OCI-LY7 (cell line): ENCODE results near the gene HELT. TPM values are rescaled to one million over a fixed set of nuclear protein-coding genes. Genes with fewer than 3 reads are reported as not detected.
A peak's percentile ranks its signal among the peaks of the same experiment; 100 is the strongest.

Experiments
- BruUV-seq: library from RNA; stranded (reverse); fragments of 400-500 nt; replicated peaks from 2 replicates; lab custom pipeline; 2021; lab: Mats Ljungman, UMichigan
- CTCF ChIA-PET: fragments of 300-600 bp; sonication (Branson Sonifier 250); formaldehyde crosslinking; loops from one replicate; lab custom pipeline; 2022; ENCODE audit warnings: antibody characterized with exemption; ENCODE audit not compliant: unreplicated experiment; lab: Charles Lee
- POLR2A ChIA-PET: fragments of 300-600 bp; sonication (Branson Sonifier 250); formaldehyde crosslinking; loops from one replicate; lab custom pipeline; 2022; ENCODE audit warnings: antibody characterized with exemption; lab: Charles Lee
- DNase-seq: peaks from one replicate; pipeline ENCODE4 v3.0.0-alpha.2; 2015; ENCODE audit warnings: low spot score
- H2AFZ ChIP-seq: fragments of 200-600 bp; sonication (generic), shearing (Covaris generic); 2 replicates; pipeline ENCODE4 v1.6.1; 2014; ENCODE audit warnings: mild to moderate bottlenecking, antibody characterized with exemption, low read length, moderate library complexity
- H3K27ac ChIP-seq: fragments of 200-600 bp; sonication (generic); 2 replicates; pipeline ENCODE4 v1.5.1; 2014; ENCODE audit warnings: mixed run types, low read depth, mild to moderate bottlenecking, moderate library complexity, low read length, inconsistent platforms; ENCODE audit not compliant: poor library complexity, severe bottlenecking
- H3K36me3 ChIP-seq: fragments of 200-600 bp; sonication (generic); 2 replicates; pipeline ENCODE4 v1.6.1; 2014; ENCODE audit warnings: mild to moderate bottlenecking, antibody characterized with exemption, low read length, moderate library complexity, mixed read lengths; ENCODE audit not compliant: insufficient read depth
- H3K4me1 ChIP-seq: fragments of 200-600 bp; sonication (generic); 2 replicates; pipeline ENCODE4 v1.5.1; 2014; ENCODE audit warnings: mild to moderate bottlenecking, low read length; ENCODE audit not compliant: insufficient read depth, poor library complexity, severe bottlenecking
- H3K4me2 ChIP-seq: fragments of 200-600 bp; sonication (generic); 2 replicates; pipeline ENCODE4 v1.6.1; 2014; ENCODE audit warnings: mild to moderate bottlenecking, low read length
- H3K4me3 ChIP-seq: fragments of 200-600 bp; sonication (generic); 2 replicates; pipeline ENCODE4 v1.5.1; 2014; ENCODE audit warnings: mild to moderate bottlenecking, low read depth, low read length; ENCODE audit not compliant: poor library complexity, severe bottlenecking
- H3K79me2 ChIP-seq: fragments of 200-600 bp; sonication (generic); 2 replicates; pipeline ENCODE4 v1.6.1; 2016; ENCODE audit warnings: low read depth, mild to moderate bottlenecking, low read length, moderate library complexity, mixed read lengths; ENCODE audit not compliant: insufficient read depth
- H3K9me2 ChIP-seq: fragments of 200-600 bp; sonication (generic); 2 replicates; pipeline ENCODE4 v1.6.1; 2016; ENCODE audit warnings: mild to moderate bottlenecking, low read length, mixed read lengths; ENCODE audit not compliant: insufficient read depth
- H3K9me3 ChIP-seq: fragments of 200-600 bp; sonication (generic); 2 replicates; pipeline ENCODE4 v1.6.1; 2014; ENCODE audit warnings: mild to moderate bottlenecking, mixed run types, low read length, mixed read lengths
- H4K20me1 ChIP-seq: fragments of 200-600 bp; sonication (generic); 2 replicates; pipeline ENCODE4 v1.6.1; 2014; ENCODE audit warnings: mild to moderate bottlenecking, antibody characterized with exemption, low read length, moderate library complexity, mixed read lengths; ENCODE audit not compliant: insufficient read depth
- EZH2phosphoT487 ChIP-seq: fragments of 200-600 bp; sonication (generic); IDR thresholded peaks from 2 replicates; pipeline ENCODE4 v1.6.1; 2018; ENCODE audit warnings: low read depth, borderline replicate concordance, mild to moderate bottlenecking, mixed run types, antibody characterized with exemption, low read length, moderate library complexity, mixed read lengths
- intact Hi-C: fragments of 100-400 bp; cut with micrococcal nuclease; formaldehyde crosslinking; loops from one replicate; pipeline ENCODE4 v1.10.0; 2022; ENCODE audit not compliant: unreplicated experiment
- total RNA-seq, 2 experiments: library from RNA; depleted of rRNA in 1 of 2; stranded (reverse); fragments of >200 nt in 1 of 2; shearing (Covaris generic) in 1 of 2; gene quantifications; 2 replicates each; pipeline ENCODE4 v1.2.3, GENCODE V29; 2014 to 2022
- TF ChIP-seq, protein P1 (sequence below): fragments of 200-600 bp; sonication (generic); conservative IDR thresholded peaks from 2 replicates; pipeline ENCODE4 v1.5.1; 2014; ENCODE audit warnings: mild to moderate bottlenecking, antibody characterized with exemption, low read length, moderate library complexity, mixed read lengths

The HELT gene
- total RNA-seq, 2 experiments from 2014 or later, result not detected

DNA sequence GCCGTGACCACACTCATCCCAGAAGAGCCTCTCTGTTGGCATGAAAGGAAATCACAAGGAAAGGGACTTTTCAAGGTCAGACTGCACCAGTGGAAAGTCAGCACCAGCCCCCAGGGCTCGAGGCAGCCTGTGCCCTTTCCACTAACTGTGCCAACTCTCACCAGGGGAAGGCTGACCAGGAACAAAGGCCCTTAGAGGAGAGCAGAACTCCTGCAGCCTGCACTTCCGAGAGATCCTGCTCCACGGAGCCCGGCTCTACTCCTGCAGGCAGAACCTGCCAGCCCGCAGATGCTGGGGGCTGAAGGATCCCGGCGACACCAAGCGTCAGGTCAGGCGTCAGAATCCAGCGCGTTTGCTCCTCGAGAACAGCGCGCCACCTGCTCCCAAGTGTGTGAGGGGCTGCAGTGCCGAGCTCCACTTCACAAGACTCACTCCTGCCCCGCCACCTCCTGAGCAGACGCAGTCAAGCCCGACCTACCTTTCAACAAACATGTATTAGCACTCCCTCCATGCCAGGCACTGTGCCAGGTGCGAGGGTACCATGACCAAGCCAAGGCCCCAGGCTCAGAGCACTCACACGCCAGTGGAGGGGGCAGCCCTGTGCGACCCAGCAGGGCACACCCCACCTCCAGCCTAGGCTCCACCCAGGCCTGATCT lies 13.6 kb upstream of the HELT start:
- H3K4me1 ChIP-seq, result peaks cover 6% of the 10 kb centered on the region
- H3K79me2 ChIP-seq, result no peaks in the 10 kb centered on the region
- intact Hi-C loops, result loop anchor here (1.0 kb wide), 3 partner anchors 130 to 301 kb away; no protein-coding TSS in a partner anchor
- no peak overlapping the region for H3K27ac ChIP-seq
- H3K4me2 ChIP-seq, result peak overlapping the region; percentile 65
- no TSS peak for BruUV-seq
- peak overlapping the region; percentile 31 for H3K4me3 ChIP-seq
- H3K36me3 ChIP-seq, result no peaks in the 10 kb centered on the region
- peak overlapping the region; percentile 45; the same call in 1 of the 2 replicates for H2AFZ ChIP-seq
- no peaks in the 10 kb centered on the region for H4K20me1 ChIP-seq
- H3K9me2 ChIP-seq, result no peaks in the 10 kb centered on the region
- DNase-seq, result no peak
- H3K9me3 ChIP-seq, result no peaks in the 10 kb centered on the region
- TF ChIP-seq EZH2phosphoT487, result no peak
- TF ChIP-seq, protein P1, sequence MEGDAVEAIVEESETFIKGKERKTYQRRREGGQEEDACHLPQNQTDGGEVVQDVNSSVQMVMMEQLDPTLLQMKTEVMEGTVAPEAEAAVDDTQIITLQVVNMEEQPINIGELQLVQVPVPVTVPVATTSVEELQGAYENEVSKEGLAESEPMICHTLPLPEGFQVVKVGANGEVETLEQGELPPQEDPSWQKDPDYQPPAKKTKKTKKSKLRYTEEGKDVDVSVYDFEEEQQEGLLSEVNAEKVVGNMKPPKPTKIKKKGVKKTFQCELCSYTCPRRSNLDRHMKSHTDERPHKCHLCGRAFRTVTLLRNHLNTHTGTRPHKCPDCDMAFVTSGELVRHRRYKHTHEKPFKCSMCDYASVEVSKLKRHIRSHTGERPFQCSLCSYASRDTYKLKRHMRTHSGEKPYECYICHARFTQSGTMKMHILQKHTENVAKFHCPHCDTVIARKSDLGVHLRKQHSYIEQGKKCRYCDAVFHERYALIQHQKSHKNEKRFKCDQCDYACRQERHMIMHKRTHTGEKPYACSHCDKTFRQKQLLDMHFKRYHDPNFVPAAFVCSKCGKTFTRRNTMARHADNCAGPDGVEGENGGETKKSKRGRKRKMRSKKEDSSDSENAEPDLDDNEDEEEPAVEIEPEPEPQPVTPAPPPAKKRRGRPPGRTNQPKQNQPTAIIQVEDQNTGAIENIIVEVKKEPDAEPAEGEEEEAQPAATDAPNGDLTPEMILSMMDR, result no peak
- POLR2A ChIA-PET, result interaction anchor here (0.6 kb wide), 1 partner anchor 177 kb away, joined by 3 read pairs; no protein-coding TSS in a partner anchor
- CTCF ChIA-PET, result interaction anchor here (0.6 to 1.2 kb wide), 2 partner anchors 23 to 52 kb away, joined by 4 read pairs; no protein-coding TSS in a partner anchor

DNA sequence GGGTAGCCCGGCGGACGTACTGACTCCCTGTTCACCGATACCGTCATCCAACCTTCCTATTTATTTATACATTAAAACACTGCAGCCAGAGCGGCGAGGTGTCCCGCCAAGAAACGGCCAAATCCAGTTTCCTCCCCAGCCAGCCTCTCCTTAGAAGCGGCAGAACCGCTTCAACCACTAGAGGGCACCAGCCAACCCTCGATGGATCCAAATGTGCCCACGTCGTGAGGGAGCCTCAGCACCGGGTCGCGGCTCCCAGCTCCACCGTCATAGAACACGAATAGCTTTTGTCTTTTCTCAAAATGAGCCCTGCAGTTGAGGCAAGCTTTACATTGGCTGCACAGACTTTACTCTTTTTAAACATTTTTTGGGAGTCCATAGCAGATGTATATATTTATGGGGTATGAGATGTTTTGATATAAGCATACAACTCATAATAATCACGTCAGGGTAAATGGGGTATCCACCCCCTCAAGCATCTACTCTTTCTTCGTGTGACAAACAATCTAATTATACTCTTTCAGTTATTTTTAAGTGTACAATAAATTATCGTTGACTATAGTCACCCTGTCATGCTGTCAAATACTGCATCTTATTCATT lies 13.0 kb upstream of the HELT start:
- Histone ChIP-seq H3K9me3 (no peaks in the 10 kb centered on the region), H3K4me1 (peaks cover 6% of the 10 kb centered on the region), H4K20me1 (no peaks in the 10 kb centered on the region), H3K27ac (no peak overlapping the region), H2AFZ (peak overlapping the region; percentile 45; the same call in 1 of the 2 replicates), H3K9me2 (no peaks in the 10 kb centered on the region), H3K79me2 (no peaks in the 10 kb centered on the region), H3K4me3 (peak overlapping the region; percentile 31), H3K4me2 (peak overlapping the region; percentile 65), H3K36me3 (no peaks in the 10 kb centered on the region)
- TF ChIP-seq, protein P1, result peak; percentile 97
- no peak for TF ChIP-seq EZH2phosphoT487
- ChIA-PET POLR2A (interaction anchor here (0.6 kb wide), 1 partner anchor 176 kb away, joined by 3 read pairs; no protein-coding TSS in a partner anchor), CTCF (interaction anchor here (1.2 kb wide), 1 partner anchor 24 kb away, joined by 4 read pairs; no protein-coding TSS in a partner anchor)
- peak; percentile 83 for DNase-seq
- no TSS peak for BruUV-seq
- intact Hi-C loops, result loop anchor here (1.0 kb wide), 3 partner anchors 129 to 300 kb away; no protein-coding TSS in a partner anchor
